ENCODE measurements around the gene ZNF668. TPM values are rescaled to one million over a fixed set of nuclear protein-coding genes. Genes with fewer than 3 reads are reported as not detected.
A peak's percentile ranks its signal among the peaks of the same experiment; 100 is the strongest.
"Not testable (repeated sequence)": the region's sequence is repeated elsewhere in the genome, so short reads cannot be mapped to it uniquely, and the experiment has no call there.

ZNF668 gene
- total and polyA plus RNA-seq, 10 donors: 6.2 to 12.5 (median 9.1) TPM

GRCh38 chr16:31023627-31024226 lies 50.3 kb downstream of the ZNF668 start:
- WGBS, 5 donors: 80 to 89% (median 86%) methylated on average over 6 of the region's 6 CpGs

GRCh38 chr16:31023252-31023602 lies 50.8 kb downstream of the ZNF668 start:
- intact Hi-C loops (cut with DNase I; ENCODE audit: low total_unique reads): no loop called here

More at GRCh38 chr16:31023627-31024226, 50.3 kb downstream of the ZNF668 start:
- H3K36me3 ChIP-seq: no peaks in the 10 kb centered on the region
- TF ChIP-seq POLR2A (IDR thresholded peaks at IDR 0.05): no peak
- TF ChIP-seq CTCF (IDR thresholded peaks at IDR 0.05 in 8 of 11, conservative IDR thresholded peaks at IDR 0.05 in 3 of 11): no peak
- no peak for TF ChIP-seq POLR2AphosphoS5 (IDR thresholded peaks at IDR 0.05)
- H3K27ac ChIP-seq: peak overlapping the region in 6 of 8 donors; percentile 38 to 83 (median 62)
- H3K9me3 ChIP-seq: no peaks in the 10 kb centered on the region
- intact Hi-C loops (cut with DNase I; ENCODE audit: low total_unique reads): no loop called here
- no peaks in the 10 kb centered on the region for H3K27me3 ChIP-seq (replicated peaks in 1 of 7)
- peaks cover 0 to 27% (median 16%) of the 10 kb centered on the region in 6 donors for H3K4me1 ChIP-seq
- DNase-seq: no peak
- no peak overlapping the region for H3K4me3 ChIP-seq

GRCh38 chr16:31022544-31023251 lies 51.3 kb downstream of the ZNF668 start:
- WGBS, 5 donors: 63 to 83% (median 78%) methylated on average over 12 of the region's 12 CpGs
- DNase-seq: no peak
- H3K36me3 ChIP-seq: no peaks in the 10 kb centered on the region
- no peak for TF ChIP-seq POLR2A (IDR thresholded peaks at IDR 0.05)
- TF ChIP-seq CTCF (IDR thresholded peaks at IDR 0.05 in 8 of 11, conservative IDR thresholded peaks at IDR 0.05 in 3 of 11): no peak
- TF ChIP-seq POLR2AphosphoS5 (IDR thresholded peaks at IDR 0.05): peak in 2 of 3 donors; percentile 30 to 47
- H3K4me1 ChIP-seq: peaks cover 0 to 27% (median 16%) of the 10 kb centered on the region in 6 donors
- peak overlapping the region; percentile 15 to 83 (median 62) for H3K27ac ChIP-seq
- intact Hi-C loops (cut with DNase I; ENCODE audit: low total_unique reads): no loop called here
- no peaks in the 10 kb centered on the region for H3K9me3 ChIP-seq
- H3K27me3 ChIP-seq (replicated peaks in 1 of 7): no peaks in the 10 kb centered on the region
- no peak overlapping the region for H3K4me3 ChIP-seq

More at GRCh38 chr16:31023252-31023602, 50.8 kb downstream of the ZNF668 start:
- no peaks in the 10 kb centered on the region for H3K9me3 ChIP-seq
- H3K4me1 ChIP-seq: peaks cover 0 to 27% (median 16%) of the 10 kb centered on the region in 6 donors
- no peak for TF ChIP-seq POLR2AphosphoS5 (IDR thresholded peaks at IDR 0.05)
- TF ChIP-seq POLR2A (IDR thresholded peaks at IDR 0.05): no peak
- no peak for TF ChIP-seq CTCF (IDR thresholded peaks at IDR 0.05 in 8 of 11, conservative IDR thresholded peaks at IDR 0.05 in 3 of 11)
- no peaks in the 10 kb centered on the region for H3K36me3 ChIP-seq
- 69 to 86% (median 81%) methylated on average over 4 of the region's 4 CpGs for WGBS, 5 donors
- no peak for DNase-seq
- no peaks in the 10 kb centered on the region for H3K27me3 ChIP-seq (replicated peaks in 1 of 7)
- peak overlapping the region in 7 of 8 donors; percentile 36 to 83 (median 60) for H3K27ac ChIP-seq
- no peak overlapping the region for H3K4me3 ChIP-seq

- Histone ChIP-seq H3K36me3 (no peaks in the 10 kb centered on the region), H3K27me3 (replicated peaks in 1 of 7) (peaks cover 0 to under 1% (median 0%) of the 10 kb centered on the region in 7 donors), H3K4me1 (peaks cover 0 to 26% (median 12%) of the 10 kb centered on the region in 6 donors), H3K9me3 (no peaks in the 10 kb centered on the region), H3K4me3 (no peak overlapping the region), H3K27ac (no peak overlapping the region)
- intact Hi-C loops (cut with DNase I; ENCODE audit: low total_unique reads): no loop called here
- DNase-seq: no peak
- WGBS, 5 donors: 88 to 93% (median 92%) methylated on average over 3 of the region's 3 CpGs
- TF ChIP-seq POLR2A (IDR thresholded peaks at IDR 0.05) (no peak), POLR2AphosphoS5 (IDR thresholded peaks at IDR 0.05) (no peak), CTCF (IDR thresholded peaks at IDR 0.05 in 8 of 11, conservative IDR thresholded peaks at IDR 0.05 in 3 of 11) (no peak)
Observed at GRCh38 chr16:31020536-31020935, 53.5 kb downstream of the ZNF668 start.

- 92 to 99% (median 93%) methylated on average over 10 of the region's 10 CpGs for WGBS, 5 donors
- H3K27me3 ChIP-seq (replicated peaks in 1 of 7); H3K4me3 ChIP-seq; intact Hi-C loops (cut with DNase I; ENCODE audit: low total_unique reads); H3K36me3 ChIP-seq; H3K27ac ChIP-seq; H3K9me3 ChIP-seq; DNase-seq: not testable (repeated sequence)
- H3K4me1 ChIP-seq: peaks cover 0 to 10% (median 0%) of the 10 kb centered on the region in 6 donors
Observed at GRCh38 chr16:31017756-31018155, 56.3 kb downstream of the ZNF668 start.

Measured in spleen (tissue), 11 donors.